ENCODE measurements around the gene ABCC6. TPM values are rescaled to one million over a fixed set of nuclear protein-coding genes. Genes with fewer than 3 reads are reported as not detected.

Gene ABCC6
- total and polyA plus RNA-seq, 2 of the 13 experiments (the other 11 are each of a cell fraction or from before 2014, with no cell fraction given), result 82.4 to 105 TPM

DNA sequence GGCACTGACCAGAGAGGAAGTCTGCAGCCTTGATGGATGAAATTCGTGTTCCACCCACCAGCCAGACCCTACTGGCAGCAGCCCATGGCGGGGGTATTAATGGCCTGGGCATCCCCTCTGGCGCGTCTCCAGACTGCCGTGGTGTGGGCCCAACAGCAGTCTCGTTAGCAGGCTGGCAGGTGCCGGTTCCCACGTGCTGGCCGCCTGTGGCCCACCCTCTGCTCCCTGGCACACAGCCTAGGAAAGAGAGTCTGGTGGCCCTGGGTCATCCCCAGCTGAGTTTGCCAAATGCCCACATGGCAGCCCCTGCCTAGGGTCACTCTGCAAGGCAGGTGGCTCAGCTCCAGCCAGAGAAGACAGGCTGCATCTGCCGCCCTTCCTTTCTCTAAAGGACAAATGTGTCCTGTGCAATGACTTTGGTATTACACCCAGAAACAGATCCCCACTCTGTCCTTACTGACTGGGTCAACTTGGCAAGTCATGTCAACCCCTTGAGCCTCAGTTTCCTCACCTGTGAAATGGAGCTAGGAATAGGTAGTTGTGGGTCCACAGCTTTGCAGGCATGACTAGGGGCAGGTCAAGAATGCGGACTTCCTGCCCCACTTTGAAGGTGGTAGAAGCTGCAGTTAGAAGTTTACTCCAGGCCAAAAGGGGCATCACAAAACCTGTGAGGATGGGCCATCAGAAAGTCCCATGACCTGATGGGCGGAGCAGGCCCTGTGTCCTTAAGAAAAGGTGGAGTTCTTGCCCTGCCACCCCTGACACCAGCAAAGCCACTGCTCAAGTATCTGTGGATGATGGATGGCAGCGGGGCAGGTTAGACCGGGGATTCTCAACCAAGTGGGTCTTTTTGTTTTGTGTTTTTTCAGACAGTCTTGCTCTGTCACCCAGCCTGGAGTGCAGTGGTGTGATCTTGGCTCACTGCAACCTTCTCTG lies 76.6 kb downstream of the ABCC6 start (continued):
- TF ChIP-seq NFIB (CRISPR knock-in tag; IDR thresholded peaks at IDR 0.05; ENCODE audit: borderline replicate concordance), result no peak
- no peak for TF ChIP-seq MAFK (conservative IDR thresholded peaks at IDR 0.05 in 1 of 2, IDR thresholded peaks at IDR 0.05 in 1 of 2; ENCODE audit: low read length in 2 of 2)
- TF ChIP-seq, protein P1, sequence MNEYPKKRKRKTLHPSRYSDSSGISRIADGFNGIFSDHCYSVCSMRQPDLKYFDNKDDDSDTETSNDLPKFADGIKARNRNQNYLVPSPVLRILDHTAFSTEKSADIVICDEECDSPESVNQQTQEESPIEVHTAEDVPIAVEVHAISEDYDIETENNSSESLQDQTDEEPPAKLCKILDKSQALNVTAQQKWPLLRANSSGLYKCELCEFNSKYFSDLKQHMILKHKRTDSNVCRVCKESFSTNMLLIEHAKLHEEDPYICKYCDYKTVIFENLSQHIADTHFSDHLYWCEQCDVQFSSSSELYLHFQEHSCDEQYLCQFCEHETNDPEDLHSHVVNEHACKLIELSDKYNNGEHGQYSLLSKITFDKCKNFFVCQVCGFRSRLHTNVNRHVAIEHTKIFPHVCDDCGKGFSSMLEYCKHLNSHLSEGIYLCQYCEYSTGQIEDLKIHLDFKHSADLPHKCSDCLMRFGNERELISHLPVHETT (CRISPR knock-in tag; conservative IDR thresholded peaks at IDR 0.05), result no peak
- no peak for TF ChIP-seq ZFAT (CRISPR knock-in tag; conservative IDR thresholded peaks at IDR 0.05)
- TF ChIP-seq ZFP36L2 (CRISPR knock-in tag; IDR thresholded peaks at IDR 0.05), result no peak
- no peak for TF ChIP-seq ZNF788 (CRISPR knock-in tag; IDR thresholded peaks at IDR 0.05; ENCODE audit: borderline replicate concordance)
- TF ChIP-seq, protein P2, sequence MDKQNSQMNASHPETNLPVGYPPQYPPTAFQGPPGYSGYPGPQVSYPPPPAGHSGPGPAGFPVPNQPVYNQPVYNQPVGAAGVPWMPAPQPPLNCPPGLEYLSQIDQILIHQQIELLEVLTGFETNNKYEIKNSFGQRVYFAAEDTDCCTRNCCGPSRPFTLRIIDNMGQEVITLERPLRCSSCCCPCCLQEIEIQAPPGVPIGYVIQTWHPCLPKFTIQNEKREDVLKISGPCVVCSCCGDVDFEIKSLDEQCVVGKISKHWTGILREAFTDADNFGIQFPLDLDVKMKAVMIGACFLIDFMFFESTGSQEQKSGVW (CRISPR knock-in tag; IDR thresholded peaks at IDR 0.05; ENCODE audit: borderline replicate concordance), result no peak
- no peak for TF ChIP-seq FLYWCH1 (CRISPR knock-in tag; IDR thresholded peaks at IDR 0.05)
- TF ChIP-seq, protein P3, sequence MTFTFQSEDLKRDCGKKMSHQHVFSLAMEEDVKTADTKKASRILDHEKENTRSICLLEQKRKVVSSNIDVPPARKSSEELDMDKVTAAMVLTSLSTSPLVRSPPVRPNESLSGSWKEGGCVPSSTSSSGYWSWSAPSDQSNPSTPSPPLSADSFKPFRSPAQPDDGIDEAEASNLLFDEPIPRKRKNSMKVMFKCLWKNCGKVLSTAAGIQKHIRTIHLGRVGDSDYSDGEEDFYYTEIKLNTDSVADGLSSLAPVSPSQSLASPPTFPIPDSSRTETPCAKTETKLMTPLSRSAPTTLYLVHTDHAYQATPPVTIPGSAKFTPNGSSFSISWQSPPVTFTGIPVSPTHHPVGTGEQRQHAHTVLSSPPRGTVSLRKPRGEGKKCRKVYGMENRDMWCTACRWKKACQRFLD (CRISPR knock-in tag; IDR thresholded peaks at IDR 0.05; ENCODE audit: borderline replicate concordance), result no peak
- no peak for TF ChIP-seq SUZ12 (IDR thresholded peaks at IDR 0.05; ENCODE audit: low read depth, low read length)
- TF ChIP-seq, protein P4, sequence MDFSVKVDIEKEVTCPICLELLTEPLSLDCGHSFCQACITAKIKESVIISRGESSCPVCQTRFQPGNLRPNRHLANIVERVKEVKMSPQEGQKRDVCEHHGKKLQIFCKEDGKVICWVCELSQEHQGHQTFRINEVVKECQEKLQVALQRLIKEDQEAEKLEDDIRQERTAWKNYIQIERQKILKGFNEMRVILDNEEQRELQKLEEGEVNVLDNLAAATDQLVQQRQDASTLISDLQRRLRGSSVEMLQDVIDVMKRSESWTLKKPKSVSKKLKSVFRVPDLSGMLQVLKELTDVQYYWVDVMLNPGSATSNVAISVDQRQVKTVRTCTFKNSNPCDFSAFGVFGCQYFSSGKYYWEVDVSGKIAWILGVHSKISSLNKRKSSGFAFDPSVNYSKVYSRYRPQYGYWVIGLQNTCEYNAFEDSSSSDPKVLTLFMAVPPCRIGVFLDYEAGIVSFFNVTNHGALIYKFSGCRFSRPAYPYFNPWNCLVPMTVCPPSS (IDR thresholded peaks at IDR 0.05), result no peak
- TF ChIP-seq, protein P5, sequence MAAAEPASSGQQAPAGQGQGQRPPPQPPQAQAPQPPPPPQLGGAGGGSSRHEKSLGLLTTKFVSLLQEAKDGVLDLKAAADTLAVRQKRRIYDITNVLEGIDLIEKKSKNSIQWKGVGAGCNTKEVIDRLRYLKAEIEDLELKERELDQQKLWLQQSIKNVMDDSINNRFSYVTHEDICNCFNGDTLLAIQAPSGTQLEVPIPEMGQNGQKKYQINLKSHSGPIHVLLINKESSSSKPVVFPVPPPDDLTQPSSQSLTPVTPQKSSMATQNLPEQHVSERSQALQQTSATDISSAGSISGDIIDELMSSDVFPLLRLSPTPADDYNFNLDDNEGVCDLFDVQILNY (CRISPR knock-in tag; conservative IDR thresholded peaks at IDR 0.05), result no peak
- no peak; the same call in 1 of the 2 replicates for TF ChIP-seq HDAC1 (CRISPR knock-in tag; IDR thresholded peaks at IDR 0.05)
- TF ChIP-seq U2AF2 (IDR thresholded peaks at IDR 0.05; ENCODE audit: low read depth, low read length), result no peak
- no peak for TF ChIP-seq ZNF615 (CRISPR knock-in tag; IDR thresholded peaks at IDR 0.05; ENCODE audit: borderline replicate concordance)
- no peak for TF ChIP-seq ZMYM3 (CRISPR knock-in tag; IDR thresholded peaks at IDR 0.05)
- TF ChIP-seq, protein P6, sequence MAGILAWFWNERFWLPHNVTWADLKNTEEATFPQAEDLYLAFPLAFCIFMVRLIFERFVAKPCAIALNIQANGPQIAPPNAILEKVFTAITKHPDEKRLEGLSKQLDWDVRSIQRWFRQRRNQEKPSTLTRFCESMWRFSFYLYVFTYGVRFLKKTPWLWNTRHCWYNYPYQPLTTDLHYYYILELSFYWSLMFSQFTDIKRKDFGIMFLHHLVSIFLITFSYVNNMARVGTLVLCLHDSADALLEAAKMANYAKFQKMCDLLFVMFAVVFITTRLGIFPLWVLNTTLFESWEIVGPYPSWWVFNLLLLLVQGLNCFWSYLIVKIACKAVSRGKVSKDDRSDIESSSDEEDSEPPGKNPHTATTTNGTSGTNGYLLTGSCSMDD (CRISPR knock-in tag; IDR thresholded peaks at IDR 0.05), result no peak
- TF ChIP-seq, protein P7, sequence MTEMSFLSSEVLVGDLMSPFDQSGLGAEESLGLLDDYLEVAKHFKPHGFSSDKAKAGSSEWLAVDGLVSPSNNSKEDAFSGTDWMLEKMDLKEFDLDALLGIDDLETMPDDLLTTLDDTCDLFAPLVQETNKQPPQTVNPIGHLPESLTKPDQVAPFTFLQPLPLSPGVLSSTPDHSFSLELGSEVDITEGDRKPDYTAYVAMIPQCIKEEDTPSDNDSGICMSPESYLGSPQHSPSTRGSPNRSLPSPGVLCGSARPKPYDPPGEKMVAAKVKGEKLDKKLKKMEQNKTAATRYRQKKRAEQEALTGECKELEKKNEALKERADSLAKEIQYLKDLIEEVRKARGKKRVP (CRISPR knock-in tag; IDR thresholded peaks at IDR 0.05), result no peak
- TF ChIP-seq CBX5 (CRISPR knock-in tag; IDR thresholded peaks at IDR 0.05; ENCODE audit: borderline replicate concordance), result no peak
- no peak for TF ChIP-seq BCL6 (CRISPR knock-in tag; IDR thresholded peaks at IDR 0.05)

Data from HepG2 (cell line).